Transverse colon (tissue), 3 donors: Measurements from ENCODE around the gene MTHFD1.

Experiments used
- CTCF ChIP-seq, 5 experiments: fragments of 200-600 bp in 3 of 5; fragments of 450-650 bp in 2 of 5; sonication (generic) in 3 of 5; IDR thresholded peaks; 1 replicate in 2 of 5; 2 replicates in 3 of 5; pipeline ENCODE4 v1.5.1; 2016 to 2017; ENCODE audit warnings: antibody characterized with exemption in 5 of 5, inconsistent platforms in 3 of 5, mild to moderate bottlenecking in 2 of 5, moderate library complexity in 1 of 5
- EP300 ChIP-seq: sonication (generic); formaldehyde crosslinking; IDR thresholded peaks from one replicate; pipeline ENCODE4 v1.6.1; 2017; ENCODE audit warnings: antibody characterized with exemption, low read depth
- POLR2A ChIP-seq: fragments of 450-650 bp; IDR thresholded peaks from one replicate; pipeline ENCODE4 v1.6.1; 2016; ENCODE audit warnings: antibody characterized with exemption, mild to moderate bottlenecking, moderate library complexity

DNA sequence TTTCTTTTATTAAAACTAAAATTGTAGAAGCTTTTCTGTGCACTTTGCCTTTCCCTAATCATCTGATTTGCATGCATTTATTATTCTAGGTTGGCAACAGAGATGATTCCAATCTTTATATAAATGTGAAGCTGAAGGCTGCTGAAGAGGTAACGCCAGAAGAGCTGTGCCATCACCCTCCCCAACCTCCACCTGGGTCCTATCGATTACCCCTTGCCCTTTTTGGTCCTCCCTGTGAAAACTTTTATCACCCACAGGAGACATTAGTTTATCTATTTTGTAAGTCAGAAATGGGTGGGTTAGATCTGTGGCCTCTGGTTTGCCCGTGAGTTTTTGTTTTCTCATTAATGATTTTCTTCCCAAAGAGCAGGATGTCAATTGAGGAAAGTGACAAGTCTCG is 22.8 kb downstream of the MTHFD1 start:
- TF ChIP-seq CTCF (IDR thresholded peaks at IDR 0.05), result no peak
- TF ChIP-seq EP300, result no peak
- no peak for TF ChIP-seq POLR2A
